Right lobe of liver (tissue), 6 donors: Measurements from ENCODE around the gene MKNK1. TPM values are rescaled to one million over a fixed set of nuclear protein-coding genes. Genes with fewer than 3 reads are reported as not detected.

Experiments
- ATAC-seq, 4 donors: fragments of 200-7000 bp; cut with Tn5 transposase; one replicate each; pipeline ENCODE4 v1.9.1; 2020; ENCODE audit warnings: mild to moderate bottlenecking in 4 of 4, moderate library complexity in 4 of 4
- DNase-seq, 3 donors: peaks; one replicate each; pipeline ENCODE4 v3.0.0-alpha.2; 2020
- H3K27ac ChIP-seq, 3 donors: fragments of 200-600 bp; one replicate each; pipeline ENCODE4 v1.8.0; 2022
- H3K27me3 ChIP-seq, 2 donors: fragments of 200-600 bp; one replicate each; pipeline ENCODE4 v1.8.0; 2022
- H3K36me3 ChIP-seq, 4 donors: fragments of 200-600 bp; sonication (generic) in 1 of 4; one replicate each; pipeline versions ENCODE4 v1.5.1 to v1.8.0; 2017 to 2022; ENCODE audit warnings: control low read depth in 1 of 4
- H3K4me1 ChIP-seq, 4 donors: fragments of 200-600 bp; sonication (generic) in 1 of 4; one replicate each; pipeline versions ENCODE4 v1.5.1 to v1.8.0; 2017 to 2022; ENCODE audit warnings: control low read depth in 1 of 4
- H3K4me3 ChIP-seq, 3 donors: fragments of 200-600 bp; one replicate each; pipeline ENCODE4 v1.8.0; 2022
- H3K9me3 ChIP-seq, 4 donors: fragments of 200-600 bp; sonication (generic) in 1 of 4; one replicate each; pipeline versions ENCODE4 v1.5.1 to v1.8.0; 2017 to 2022; ENCODE audit warnings: control low read depth in 1 of 4
- CTCF ChIP-seq, 4 donors: fragments of 200-600 bp in 3 of 4; fragments of 450-650 bp in 1 of 4; IDR thresholded peaks; one replicate each; pipeline versions ENCODE4 v1.5.1 to v1.8.0; 2016 to 2022; ENCODE audit warnings: antibody characterized with exemption in 4 of 4, mild to moderate bottlenecking in 2 of 4
- POLR2A ChIP-seq: fragments of 450-650 bp; IDR thresholded peaks from one replicate; pipeline ENCODE4 v1.6.1; 2017; ENCODE audit warnings: antibody characterized with exemption, mild to moderate bottlenecking
- WGBS: methylation state at CpG from one replicate; pipeline ENCODE4 v1.1.6; 2018; ENCODE audit warnings: low coverage, low lambda C conversion rate; ENCODE audit not compliant: insufficient coverage; ENCODE audit errors: missing lambda C conversion rate; 5-methylcytosine and 5-hydroxymethylcytosine counted together
- intact Hi-C, 2 donors: fragments of 100-400 bp; cut with DNase I; formaldehyde crosslinking; loops; one replicate each; pipeline versions ENCODE4 v1.11.2 to v1.14.1; 2022
- total RNA-seq, 6 experiments: library from RNA; depleted of rRNA in 2 of 6; stranded (reverse); fragments of >200 nt in 2 of 6; fragmentation: NEBNext Ultra II Directional in 3 of 6; extraction: Animal tissue kit (Norgen Biotek cat#: 25700) in 3 of 6; gene quantifications; one replicate each; pipeline versions ENCODE4 v1.1.0 to v1.2.4, GENCODE V29; 2016 to 2023
- donor health status: DM: no; HTN: yes; CAD: no.
- donor health status: DM: no; HTN: no; CAD: no.
- donor health status: DM: no; HTN: no; CAD: no.
- donor health status: DM: no; HTN: yes; CAD: no.
- donor health status: DM: no; HTN: yes; CAD: no.

Gene MKNK1
- total RNA-seq, 6 experiments from 2014 or later, result 17.5 to 27.2 (median 20.8) TPM

- ATAC-seq, result no peak
- H3K27me3 ChIP-seq, result no peaks in the 10 kb centered on the region
- H3K9me3 ChIP-seq, result no peaks in the 10 kb centered on the region
- H3K4me1 ChIP-seq, result no peaks in the 10 kb centered on the region
- no peak overlapping the region for H3K27ac ChIP-seq
- peaks cover 0 to 3% (median 0%) of the 10 kb centered on the region in 4 donors for H3K36me3 ChIP-seq
- 84% methylated on average over 2 of the region's 3 CpGs for WGBS
- intact Hi-C loops, result no loop called here
- DNase-seq, result no peak
- H3K4me3 ChIP-seq, result no peak overlapping the region
- TF ChIP-seq POLR2A, result no peak
- TF ChIP-seq CTCF (IDR thresholded peaks at IDR 0.05), result no peak
Measured at GRCh38 chr1:46553506-46553905, 50.6 kb downstream of the MKNK1 start.

- Histone ChIP-seq H3K27me3 (no peaks in the 10 kb centered on the region), H3K9me3 (no peaks in the 10 kb centered on the region), H3K4me1 (no peaks in the 10 kb centered on the region), H3K36me3 (no peaks in the 10 kb centered on the region), H3K4me3 (no peak overlapping the region), H3K27ac (no peak overlapping the region)
- WGBS, result 42% methylated on average over 2 of the region's 10 CpGs
- DNase-seq (no peak), ATAC-seq (no peak)
- no peak for TF ChIP-seq POLR2A
- no peak for TF ChIP-seq CTCF (IDR thresholded peaks at IDR 0.05)
- intact Hi-C loops, result no loop called here
Measured at GRCh38 chr1:46552357-46553237, 51.5 kb downstream of the MKNK1 start.

GRCh38 chr1:46551597-46552095 is 52.4 kb downstream of the MKNK1 start, which contains the start of gene KNCN:
KNCN (minus strand) TSS chr1:46551647; CDS start chr1:46551215, 432 bp downstream.
- DNase-seq (no peak), ATAC-seq (no peak)
- H3K27me3 ChIP-seq, result no peaks in the 10 kb centered on the region
- TF ChIP-seq POLR2A (no peak), CTCF (IDR thresholded peaks at IDR 0.05) (no peak)
- H3K9me3 ChIP-seq, result no peaks in the 10 kb centered on the region
- no peaks in the 10 kb centered on the region for H3K36me3 ChIP-seq
- intact Hi-C loops, result no loop called here
- H3K4me1 ChIP-seq, result no peaks in the 10 kb centered on the region
- no peak within 1 kb of the TSS for H3K27ac ChIP-seq
- WGBS, result 70% methylated on average over 2 of the region's 6 CpGs
- no peak within 1 kb of the TSS for H3K4me3 ChIP-seq

GRCh38 chr1:46550751-46551231 is 53.3 kb downstream of the MKNK1 start:
- H3K27me3 ChIP-seq, result no peaks in the 10 kb centered on the region
- H3K4me3 ChIP-seq, result no peak overlapping the region
- TF ChIP-seq CTCF (IDR thresholded peaks at IDR 0.05), result no peak
- no peak for TF ChIP-seq POLR2A
- ATAC-seq, result no peak
- intact Hi-C loops, result no loop called here
- no peaks in the 10 kb centered on the region for H3K9me3 ChIP-seq
- H3K4me1 ChIP-seq, result no peaks in the 10 kb centered on the region
- DNase-seq, result no peak
- no peaks in the 10 kb centered on the region for H3K36me3 ChIP-seq
- H3K27ac ChIP-seq, result no peak overlapping the region
- 43% methylated on average over 9 of the region's 17 CpGs for WGBS
